ENCODE data around the gene GLRX3.

DNA sequence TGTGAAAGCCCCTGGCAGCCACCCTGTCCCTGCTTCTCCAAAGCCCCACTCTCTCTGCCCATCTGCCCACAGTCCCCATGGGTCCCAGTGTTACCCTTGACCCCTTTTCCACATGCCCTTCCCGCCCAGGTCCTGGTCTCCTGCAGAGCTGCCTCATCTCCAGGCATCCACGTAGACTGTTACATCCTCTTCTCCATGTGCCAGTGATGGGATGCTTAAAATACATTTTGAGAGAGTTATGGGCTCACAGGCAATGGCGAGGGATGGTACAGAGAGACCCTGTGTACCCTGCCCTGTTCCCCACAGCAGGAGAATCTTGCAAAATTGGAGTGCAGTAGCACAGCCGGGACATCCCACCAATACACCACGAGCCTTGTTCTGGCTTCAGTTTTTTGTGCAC, 56.8 kb downstream of the GLRX3 start:
- TF ChIP-seq CTCF (IDR thresholded peaks at IDR 0.05) (no peak), POLR2A (IDR thresholded peaks at IDR 0.05) (no peak), POLR2AphosphoS5 (IDR thresholded peaks at IDR 0.05) (no peak)
